ENCODE measurements around the gene GPR160.
A peak's percentile ranks its signal among the peaks of the same experiment; 100 is the strongest.

The GPR160 gene

DNA sequence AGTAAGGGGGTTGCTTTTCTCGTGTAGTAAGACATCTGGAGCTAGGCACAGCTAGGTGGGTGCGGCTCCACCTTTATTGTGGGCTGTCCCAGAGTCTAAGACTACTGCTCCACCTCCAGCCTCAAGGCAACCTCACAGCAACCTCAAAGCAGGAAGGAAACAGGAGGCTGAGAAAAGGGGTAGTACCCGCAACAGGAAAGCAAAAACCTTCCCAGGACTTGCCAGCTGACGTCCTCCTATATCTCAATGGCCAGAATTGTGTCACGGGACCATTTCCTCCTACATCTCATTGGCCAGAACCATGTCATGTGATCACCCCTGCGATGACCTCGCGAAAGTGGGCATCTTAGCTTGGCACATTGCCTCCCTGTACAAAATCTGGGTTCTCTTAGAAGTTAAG, 4.3 kb upstream of the GPR160 start:
- DNase-seq: peak; percentile 17

DNA sequence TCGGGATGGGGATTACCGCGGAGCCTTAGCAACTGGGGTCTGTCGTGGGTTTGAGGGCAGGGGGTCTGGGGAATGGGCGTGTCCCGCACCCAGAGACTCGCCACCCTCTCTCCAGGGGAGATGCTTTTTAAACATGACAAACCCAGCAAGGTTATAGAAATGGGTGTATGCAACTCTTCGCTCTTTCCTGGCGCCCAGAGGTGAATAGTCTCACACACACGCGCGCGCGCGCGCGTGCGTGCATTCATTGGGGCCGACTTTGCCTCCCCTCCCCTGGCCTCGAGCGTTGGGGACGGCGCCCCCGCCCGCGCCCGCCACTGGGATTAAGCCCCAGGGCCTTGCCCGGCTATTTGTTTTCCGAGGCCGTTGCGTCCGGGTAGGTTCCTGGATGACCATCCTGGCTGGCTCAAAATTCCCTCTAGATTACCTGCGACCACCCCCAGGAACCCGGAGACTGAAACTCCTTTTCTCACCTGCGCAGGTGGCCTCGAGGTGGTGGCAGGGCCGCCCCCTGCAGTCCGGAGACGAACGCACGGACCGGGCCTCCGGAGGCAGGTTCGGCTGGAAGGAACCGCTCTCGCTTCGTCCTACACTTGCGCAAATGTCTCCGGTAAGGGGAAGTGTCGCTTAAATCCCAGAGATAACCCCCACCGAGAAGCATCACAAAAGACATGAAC, 777 bp downstream of the GPR160 start:
- DNase-seq: peak; percentile 9

DNA sequence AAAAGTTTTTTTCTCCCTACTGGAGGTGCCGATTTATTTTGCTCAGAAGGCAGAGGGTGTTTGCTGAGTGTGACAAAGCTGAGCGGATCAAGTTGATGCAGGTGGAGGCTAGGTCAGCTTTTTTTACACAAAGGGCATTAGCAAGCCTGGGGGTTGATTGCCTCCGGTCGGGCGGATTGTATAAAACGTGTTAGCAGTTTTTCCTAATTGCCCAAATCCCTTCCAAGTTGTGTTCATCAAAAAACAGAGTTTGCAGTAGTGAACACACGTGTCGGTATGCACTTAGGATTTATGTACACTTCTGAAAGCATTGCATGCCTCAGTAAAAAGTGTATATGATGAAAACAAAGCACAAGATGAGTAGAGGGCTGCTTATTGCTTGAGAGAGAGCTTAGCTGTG, 2.6 kb downstream of the GPR160 start:
- no peak for DNase-seq

DNA sequence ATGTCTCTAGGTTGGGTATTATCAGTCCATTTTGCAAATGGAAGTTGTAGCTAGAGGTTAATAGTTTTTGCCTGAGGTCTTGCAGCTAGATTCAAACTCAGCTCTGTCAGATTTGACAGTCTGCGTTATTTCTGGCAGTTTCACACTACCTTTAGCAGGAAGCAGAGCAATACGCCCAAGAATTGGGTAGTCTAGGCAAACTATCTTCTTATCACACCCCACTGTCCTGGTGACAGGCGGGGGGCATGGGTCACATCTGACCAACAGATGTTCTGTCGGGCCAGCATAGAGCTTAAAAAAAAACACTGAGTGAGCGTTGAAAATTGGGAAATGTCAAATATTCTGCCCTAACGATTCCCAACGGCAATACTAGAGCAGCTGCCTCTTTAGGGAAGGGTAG, 5.7 kb downstream of the GPR160 start:
- no peak for DNase-seq

DNA sequence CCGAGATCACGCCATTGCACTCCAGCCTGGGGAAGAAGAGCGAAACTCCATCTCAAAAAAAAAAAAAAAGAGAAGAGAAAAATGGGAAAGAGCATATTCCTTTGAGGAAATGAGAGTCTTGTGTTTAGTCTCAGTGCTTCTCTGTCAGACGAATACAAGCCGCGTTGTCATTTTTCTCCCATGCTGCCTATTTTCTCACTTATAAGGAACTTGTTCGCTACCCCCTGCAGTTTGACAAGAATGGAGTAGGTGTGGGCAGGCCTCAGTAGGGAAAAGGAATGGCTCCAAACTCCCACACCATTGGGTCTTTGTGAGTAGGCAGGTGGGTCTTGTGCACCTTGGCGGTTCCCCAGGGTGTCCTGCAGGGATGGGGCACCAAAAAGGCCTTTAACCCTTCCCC, 6.5 kb downstream of the GPR160 start:
- DNase-seq: no peak

DNA sequence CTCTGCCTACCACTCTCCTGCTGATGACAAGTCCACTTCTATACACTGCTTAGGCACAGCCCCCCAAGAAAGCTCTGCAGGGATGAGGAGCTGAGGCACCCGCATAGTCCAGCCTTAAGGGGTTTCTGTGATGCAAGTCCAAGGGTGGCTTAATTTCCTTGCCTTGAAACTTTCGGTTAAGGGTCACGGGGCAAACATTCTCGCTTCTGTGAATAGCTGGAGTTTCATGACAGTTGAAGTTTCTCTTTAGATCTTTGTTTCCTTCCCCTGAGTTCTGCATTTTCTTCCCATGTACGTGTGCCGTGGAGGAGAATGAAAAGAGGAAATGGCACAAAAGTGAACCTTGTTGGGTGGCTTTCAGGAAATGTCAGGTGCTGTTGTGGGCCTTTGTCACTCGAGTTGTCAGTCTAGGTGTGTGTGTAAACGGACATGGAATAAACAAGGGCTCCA, 7.0 kb downstream of the GPR160 start:
- no peak for DNase-seq

DNA sequence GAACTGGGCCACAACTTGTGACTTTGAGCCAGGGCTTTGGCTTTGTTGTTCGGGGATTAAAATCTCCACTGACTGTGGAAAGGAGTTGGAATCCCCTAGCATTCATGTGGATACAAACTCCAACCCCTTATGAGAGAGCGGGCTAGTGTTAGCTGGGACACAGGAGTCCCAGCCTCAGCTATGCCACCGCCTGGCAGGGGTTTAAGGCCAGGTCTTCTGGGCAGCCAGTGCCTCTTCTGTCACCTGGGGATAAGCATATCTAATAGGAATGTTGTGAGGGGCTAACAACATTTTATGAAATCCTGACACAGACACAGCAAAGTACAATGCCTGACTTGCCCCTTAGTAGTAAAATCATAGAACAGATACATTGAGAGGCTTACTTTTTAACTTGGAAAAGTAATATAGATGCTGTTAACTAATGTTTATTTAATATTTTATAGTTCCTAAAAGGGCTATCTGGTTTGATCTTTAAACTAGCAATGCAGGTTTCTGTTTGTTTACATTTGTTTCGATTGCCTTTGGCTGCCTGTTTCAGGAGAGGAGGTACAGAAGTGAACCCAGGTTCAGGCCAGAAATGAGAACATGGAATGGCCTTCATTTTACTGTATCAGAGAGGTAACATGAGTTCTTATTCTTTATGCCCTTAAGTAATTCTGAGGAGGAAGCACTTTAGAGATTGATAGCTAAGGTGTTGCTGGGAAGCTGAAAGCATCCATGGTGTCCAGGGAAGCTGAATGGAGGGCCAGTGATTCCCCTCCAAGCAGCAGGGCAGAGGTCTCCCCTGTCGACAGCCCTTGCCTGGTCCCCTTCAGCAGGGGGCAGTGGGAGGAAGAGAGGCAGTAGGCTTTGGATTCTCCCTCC, 8.7 kb downstream of the GPR160 start:
- no peak for DNase-seq

DNA sequence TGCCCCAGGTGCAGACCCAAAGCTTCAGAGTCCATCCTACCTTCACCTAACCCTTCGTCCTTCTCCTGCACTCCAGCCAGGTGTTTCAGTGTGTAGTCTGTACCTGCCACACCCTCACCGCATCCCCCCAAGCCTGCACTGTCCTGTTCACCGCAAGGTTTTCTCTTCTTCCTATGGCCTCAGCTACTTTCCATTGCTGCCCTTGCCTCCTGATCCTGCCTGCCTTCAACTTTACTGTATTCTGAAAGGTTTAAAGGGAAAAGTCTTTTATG, 9.3 kb downstream of the GPR160 start:
- DNase-seq: no peak

DNA sequence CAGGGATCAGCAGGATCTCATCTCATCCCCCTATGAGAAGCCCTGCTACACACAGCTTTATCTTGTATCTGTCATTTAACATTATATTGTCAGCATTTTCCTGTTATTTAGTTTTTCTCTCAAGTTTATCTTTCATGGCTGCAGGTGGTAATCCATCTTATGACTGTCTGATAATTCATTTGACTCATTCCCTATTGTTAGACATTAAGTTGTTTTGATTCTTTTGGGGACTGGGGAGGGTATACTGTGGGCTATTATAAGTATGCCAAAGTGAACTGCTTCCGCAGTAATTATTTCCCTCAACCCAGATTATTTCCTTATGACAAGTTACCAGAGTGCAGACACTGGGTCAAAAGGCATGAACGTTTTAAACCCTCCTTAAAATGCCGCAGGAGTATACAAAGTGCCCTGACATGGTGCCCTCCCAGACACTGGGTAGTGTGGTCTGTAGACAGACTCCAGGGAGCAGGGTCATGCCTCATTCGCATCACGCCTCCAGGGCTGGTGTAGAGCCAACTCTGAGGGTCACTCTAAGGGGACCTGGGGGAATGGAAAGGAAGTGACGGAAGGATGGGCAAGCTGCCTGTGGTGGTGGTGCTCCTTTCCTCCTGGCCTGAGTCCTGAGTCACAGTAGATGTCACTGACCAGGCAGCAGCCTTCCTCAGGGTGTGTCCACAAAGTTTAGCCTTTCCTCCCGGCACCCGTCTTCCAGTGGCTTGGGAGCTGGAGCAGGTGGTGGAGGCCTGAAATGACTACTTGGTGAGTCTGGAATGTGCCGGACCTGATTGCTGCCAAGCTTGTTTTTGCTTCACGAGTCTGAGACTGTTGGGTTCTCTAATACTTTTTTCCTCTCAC, 11.6 kb downstream of the GPR160 start:
- no peak for DNase-seq

DNA sequence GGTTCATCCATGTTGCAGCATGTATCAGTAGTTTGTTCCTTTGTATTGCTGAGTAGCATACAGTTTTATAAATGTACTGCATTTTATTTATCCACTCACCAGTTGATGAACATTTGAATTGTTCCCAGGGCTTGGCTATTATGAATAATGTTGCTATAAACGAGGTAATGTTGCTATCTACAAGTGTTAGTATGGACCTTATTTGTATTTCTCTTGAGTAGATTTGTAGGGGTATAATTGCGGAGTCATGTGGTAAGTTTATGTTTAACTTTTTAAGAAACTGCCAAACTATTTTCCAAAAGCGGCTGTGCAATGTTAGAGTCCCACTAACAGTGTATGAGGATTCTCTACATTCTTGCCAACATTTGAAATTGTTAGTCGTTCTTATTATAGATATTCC, 13.0 kb downstream of the GPR160 start:
- no peak for DNase-seq

DNA sequence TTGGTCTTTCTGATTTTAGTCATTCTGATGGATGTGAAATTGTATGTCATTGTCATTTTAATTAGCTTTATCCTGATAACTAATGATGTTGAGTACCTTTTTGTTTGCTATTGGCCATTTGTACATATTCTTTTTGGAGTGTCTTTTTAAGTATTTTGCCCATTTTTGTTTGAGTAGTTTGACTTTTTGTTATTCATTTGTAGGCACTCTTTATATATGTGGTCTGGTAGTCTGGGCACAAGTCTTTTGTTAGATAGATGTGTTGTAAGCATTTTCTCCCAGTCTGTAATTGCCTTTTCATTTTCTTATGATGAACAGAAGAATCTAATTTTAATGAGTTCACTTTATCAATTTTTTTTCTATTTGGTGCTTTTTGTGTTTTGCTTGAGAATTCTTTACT, 14.6 kb downstream of the GPR160 start:
- no peak for DNase-seq

DNA sequence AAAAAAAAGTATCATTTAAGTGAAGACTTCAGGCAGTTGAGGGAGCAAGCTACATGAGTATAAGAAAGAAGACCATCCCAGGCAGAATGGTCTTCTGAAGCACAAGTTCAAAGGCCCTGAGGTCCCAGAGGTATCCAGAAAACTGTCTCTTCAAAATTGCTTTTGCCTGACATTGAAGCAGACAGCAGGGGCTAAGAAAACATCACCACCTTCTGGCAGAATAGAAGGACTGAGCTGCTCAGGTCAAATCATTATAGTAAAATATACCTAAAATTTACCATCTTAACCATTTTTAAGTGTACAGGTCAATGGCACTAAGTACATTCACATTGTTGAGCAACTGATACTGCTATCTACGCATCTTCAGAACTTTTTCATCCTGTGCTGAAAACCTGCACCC, 16.4 kb downstream of the GPR160 start:
- DNase-seq: no peak

DNA sequence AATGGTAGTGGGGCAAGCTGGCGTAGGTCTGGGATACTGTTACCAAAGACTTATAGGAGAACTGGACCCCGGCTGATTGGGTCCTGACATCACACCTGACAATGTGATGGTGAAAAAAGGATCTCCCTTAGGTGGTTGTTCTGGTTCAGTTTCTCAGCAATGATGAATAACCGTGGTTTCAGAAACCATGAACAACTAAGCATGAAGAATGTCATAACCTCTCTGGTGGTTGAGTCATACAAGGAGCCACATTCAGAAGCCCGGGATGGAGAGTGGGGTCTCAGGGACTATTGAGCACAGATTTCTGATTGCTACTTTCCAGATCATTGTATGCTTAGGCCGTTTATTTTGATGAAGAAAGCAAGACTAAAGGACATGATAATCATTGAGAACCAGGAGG, 17.4 kb downstream of the GPR160 start:
- DNase-seq: no peak

DNA sequence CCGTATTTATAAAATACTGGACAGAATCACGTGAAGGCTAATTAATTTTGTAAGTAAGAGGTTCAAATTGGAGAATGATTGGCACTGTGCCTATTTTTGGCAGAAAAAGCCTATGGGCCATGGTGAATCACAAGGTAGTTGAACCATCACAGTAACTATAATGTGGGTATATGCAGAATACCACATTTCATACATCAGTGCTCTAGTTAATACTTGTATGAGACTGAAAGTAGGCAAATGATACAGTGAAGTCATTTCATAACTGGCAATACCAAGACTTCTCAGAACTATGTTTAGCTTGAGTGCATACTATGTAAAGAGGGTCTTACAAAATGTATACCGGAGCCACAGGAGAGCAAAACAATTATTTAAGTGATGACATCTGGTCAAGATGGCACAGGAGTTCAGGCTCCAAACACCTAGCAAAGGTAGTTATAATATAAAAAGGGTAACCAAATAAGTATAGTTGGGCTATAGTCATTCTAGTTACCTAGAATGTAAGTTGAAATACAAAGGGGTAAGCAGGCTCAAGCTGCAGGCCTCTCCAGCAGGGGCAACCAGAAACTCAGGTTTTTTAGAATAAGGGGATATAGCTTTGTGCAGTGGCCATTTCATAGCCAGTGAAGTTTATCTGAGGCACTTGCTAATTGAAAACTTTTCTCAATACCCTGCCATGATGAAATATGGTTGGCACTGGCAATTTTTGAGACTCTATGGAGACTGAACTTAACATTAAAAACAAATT, 19.1 kb downstream of the GPR160 start:
- DNase-seq: no peak

DNA sequence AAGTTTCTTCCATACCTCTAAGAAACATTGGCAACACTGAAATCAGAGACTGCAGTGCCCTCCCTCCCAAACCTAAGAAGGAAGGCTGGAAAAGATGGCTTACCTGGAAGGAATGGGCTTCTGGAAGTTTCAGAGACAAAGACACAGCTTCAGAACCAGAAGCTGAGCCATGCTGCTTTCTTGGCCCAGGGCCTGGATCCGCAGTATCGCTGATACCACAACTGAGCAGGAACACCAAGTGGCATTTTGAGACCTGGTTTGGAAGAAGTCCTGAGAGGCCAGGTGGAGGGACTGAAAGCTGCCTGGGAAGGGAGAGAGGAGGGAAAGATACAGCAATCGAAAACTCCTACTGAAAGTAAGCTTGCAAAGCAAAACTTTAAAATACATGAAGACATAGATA, 19.8 kb downstream of the GPR160 start:
- no peak for DNase-seq

DNA sequence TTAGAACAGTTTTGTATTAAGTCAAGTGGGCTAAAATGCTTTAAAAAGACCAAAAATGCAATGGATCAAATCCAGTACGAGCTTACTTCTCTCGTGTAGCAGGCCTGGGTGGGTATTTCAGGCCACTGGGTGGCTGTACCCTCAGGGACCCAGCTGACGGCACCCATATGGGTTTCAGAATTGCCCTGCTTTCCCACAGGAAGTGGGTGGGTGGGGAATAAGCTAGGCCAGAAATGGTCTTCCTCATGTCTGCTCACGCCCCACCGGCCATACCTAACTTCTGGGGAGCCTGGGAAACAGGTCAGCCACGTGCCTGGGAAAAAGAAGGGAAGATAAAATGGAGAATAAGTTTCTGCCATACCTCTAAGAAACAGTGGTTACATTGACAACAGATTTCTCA, 20.3 kb downstream of the GPR160 start:
- no peak for DNase-seq

DNA sequence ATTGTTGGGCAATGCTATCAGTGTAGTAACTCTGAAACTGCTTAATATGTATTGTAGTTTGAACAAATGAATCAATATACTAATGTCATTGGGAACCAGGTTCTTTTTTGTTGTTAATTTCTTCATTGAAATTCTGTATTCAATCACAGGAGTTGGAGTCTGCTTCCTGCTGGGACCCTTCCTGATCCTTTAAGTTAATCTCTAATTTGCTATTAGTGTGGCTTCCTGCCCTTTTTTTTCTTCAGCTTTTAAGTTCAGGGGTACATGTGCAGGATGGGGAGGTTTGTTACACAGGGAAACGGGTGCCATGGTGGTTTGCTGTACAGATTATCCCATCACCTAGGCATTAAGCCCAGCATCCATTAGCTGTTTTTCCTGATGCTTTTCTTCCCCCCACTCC, 21.7 kb downstream of the GPR160 start:
- no peak for DNase-seq

DNA sequence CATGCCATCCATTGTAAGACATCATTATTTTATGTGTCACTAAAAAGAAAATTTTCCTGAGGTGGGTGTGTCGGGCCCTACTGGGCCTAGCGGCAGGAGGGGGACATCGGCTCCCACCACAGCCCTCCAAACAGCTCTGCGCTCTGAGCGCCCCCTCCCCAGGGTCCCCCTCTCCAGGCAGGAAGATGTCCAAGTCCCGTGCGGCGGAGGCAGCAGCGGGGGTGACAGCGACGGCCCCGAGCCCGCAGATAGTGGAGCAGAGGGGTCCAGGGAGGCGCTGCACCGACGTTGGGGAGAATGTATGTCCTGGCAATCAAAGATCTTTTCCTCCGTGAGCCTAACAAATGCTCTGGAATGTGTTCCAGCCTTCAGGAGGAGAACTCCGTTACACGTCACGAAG, 24.3 kb downstream of the GPR160 start:
- no peak for DNase-seq

DNA sequence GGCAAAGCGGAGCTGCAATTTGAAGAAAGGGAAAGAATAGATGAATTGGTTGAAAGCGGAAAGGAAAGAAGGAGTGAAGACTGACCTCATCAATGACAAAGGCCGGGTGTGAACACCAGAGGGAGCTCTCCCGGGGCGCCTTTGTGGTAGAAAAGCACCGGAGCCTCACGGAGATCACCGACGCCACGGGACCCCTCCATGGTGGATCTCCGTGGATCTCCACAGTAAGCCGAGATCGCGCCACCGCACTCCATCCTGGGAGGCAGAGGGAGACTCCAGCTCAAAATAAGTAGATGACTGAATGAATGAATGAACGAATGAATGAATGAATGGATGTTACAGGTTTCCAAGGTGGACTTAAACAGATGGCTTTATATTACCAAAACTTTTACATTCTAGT, 25.0 kb downstream of the GPR160 start:
- DNase-seq: no peak

DNA sequence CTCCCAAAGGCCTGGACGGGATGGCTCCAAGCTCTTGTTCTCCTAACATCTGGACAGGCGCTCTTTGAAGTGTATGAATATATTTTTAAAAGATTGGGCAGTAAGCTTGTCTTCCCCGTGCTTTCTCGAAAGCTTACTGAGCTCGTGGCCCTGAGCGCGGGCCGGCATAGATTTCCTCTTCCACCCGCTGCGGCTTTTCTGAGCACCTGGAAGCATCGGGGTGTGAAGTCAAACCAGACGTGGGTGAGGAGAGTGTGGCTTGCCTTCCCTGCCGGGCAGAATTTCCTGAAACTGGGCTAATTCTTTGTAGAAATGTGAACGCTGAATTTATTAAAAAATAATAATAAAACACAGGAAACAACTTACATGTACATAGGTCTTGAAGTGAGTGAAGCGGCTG, 25.9 kb downstream of the GPR160 start:
- DNase-seq: no peak

DNA sequence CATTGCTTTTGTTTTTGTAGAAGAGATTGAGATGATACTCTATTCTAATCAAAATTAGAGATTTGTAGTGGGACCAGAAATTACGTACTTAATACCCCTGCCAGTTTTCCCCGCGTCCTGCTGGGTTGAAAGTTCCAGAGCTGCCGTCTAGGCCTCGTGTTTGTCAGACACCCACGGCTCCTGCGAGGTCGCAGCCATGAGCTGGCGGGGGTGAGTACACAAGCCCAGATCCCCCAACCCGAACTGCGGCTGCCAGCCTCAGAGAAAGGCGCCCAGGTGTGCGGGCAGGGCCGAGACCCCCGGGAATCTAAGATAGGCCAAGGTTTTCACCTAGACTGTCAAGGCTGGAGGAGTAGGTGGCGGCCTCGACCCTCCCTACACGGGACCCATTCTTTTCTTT, 26.3 kb downstream of the GPR160 start:
- no peak for DNase-seq

DNA sequence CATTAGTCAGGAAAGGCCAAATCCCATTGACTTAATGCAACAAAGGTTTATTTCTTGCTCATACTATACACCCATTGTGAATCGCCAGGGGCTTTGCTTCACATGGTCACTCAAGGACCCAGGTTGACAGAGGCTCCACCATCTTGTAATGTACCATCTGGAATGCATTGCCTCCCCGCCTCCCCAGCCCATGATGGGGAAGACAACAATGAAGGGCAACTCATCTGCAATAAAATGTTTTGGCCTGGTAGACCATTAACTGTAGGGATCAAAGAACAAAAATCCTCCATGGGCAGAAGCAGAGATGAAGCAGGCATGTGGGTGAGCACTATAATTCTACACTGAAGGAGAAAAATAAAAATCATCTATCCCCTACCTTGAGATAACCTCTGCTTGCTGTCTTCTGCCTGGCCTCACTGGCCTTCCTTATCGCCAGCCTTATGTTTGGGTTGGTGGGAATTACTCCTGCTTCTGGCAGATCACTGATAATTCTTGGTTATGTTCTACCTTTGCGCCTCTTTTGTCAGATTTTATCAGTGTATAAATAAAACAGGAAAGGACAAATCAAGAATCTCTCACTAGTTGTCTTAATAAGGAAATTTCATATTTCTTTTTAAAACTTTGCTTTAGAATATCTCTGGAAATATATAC, 37.8 kb downstream of the GPR160 start:
- no peak for DNase-seq
